ENCODE measurements around the gene MLYCD. TPM values are rescaled to one million over a fixed set of nuclear protein-coding genes. Genes with fewer than 3 reads are reported as not detected.

MLYCD gene
- total RNA-seq (2014; rRNA removed; shearing (Covaris generic); ENCODE audit: low replicate concordance): 1.0 and 1.3 TPM in 2 replicates

GRCh38 chr16:83898463-83899271, at the start of gene MLYCD:
Gene MLYCD (plus strand): TSS chr16:83899115. CDS start chr16:83899145, 30 bp downstream.
- no peaks in the 10 kb centered on the region for H3K9me3 ChIP-seq
- peak within 1 kb of the TSS; percentile 55 for H3K4me3 ChIP-seq
- DNase-seq: peak; percentile 69
- no peaks in the 10 kb centered on the region for H3K36me3 ChIP-seq
- H3K27me3 ChIP-seq: no peaks in the 10 kb centered on the region

- H3K4me3 ChIP-seq: no peak overlapping the region
- H3K36me3 ChIP-seq: no peaks in the 10 kb centered on the region
- DNase-seq: no peak
- H3K27me3 ChIP-seq: no peaks in the 10 kb centered on the region
- H3K9me3 ChIP-seq: no peaks in the 10 kb centered on the region
Observed at GRCh38 chr16:83849421-83849820, 49.5 kb upstream of the MLYCD start.

GRCh38 chr16:83850947-83851346, 48.0 kb upstream of the MLYCD start:
- no peak for DNase-seq
- Histone ChIP-seq H3K27me3 (no peaks in the 10 kb centered on the region), H3K4me3 (no peak overlapping the region), H3K36me3 (no peaks in the 10 kb centered on the region), H3K9me3 (no peaks in the 10 kb centered on the region)

DNA sequence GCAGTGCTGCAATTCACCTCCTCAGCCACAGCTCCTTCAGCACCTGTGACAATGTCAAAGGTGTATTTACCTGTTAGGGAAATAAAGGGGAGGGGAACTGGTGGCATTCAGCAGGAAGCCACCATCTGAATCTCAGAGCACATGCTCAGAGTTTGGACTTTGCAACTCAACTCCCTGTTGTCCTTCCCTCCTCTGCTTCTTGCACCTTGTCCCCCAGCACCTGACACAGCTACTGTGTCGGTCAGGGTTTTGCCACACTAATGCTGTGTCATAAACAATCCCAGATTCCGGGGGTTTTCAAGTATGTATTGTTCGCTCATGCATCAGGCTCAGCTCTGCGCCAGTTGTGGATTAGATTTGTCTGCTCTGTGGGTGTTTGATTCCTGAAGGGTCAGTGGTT, 47.4 kb upstream of the MLYCD start:
- Histone ChIP-seq H3K36me3 (no peaks in the 10 kb centered on the region), H3K4me3 (no peak overlapping the region), H3K9me3 (no peaks in the 10 kb centered on the region), H3K27me3 (no peaks in the 10 kb centered on the region)
- DNase-seq: no peak

- H3K9me3 ChIP-seq: no peaks in the 10 kb centered on the region
- H3K36me3 ChIP-seq: no peaks in the 10 kb centered on the region
- H3K4me3 ChIP-seq: no peak overlapping the region
- no peaks in the 10 kb centered on the region for H3K27me3 ChIP-seq
- DNase-seq: no peak
Observed at GRCh38 chr16:83852774-83853173, 46.1 kb upstream of the MLYCD start.

GRCh38 chr16:83853834-83854233, 45.1 kb upstream of the MLYCD start:
- H3K9me3 ChIP-seq: no peaks in the 10 kb centered on the region
- no peak overlapping the region for H3K4me3 ChIP-seq
- no peaks in the 10 kb centered on the region for H3K27me3 ChIP-seq
- DNase-seq: no peak
- H3K36me3 ChIP-seq: no peaks in the 10 kb centered on the region

DNA sequence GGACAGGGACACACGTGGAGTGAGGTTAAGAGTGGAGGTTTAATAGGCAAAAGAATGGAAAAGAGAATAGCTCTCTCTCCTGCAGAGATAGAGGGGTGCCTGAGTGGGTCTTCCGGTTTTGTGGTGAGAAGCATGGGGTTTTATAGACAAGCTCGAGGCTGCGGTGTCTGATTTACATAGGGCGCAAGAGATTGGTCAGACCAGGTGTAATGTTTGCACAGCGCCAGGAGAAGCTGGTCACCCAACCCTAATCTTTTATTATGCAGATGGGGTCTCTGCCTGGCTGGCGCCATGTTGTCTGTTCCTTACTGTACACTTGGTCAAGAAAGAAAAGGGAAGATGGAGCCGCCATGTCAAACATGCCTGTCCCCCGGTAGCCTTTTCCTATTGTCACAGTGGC, 44.5 kb upstream of the MLYCD start:
- no peaks in the 10 kb centered on the region for H3K36me3 ChIP-seq
- DNase-seq: no peak
- no peak overlapping the region for H3K4me3 ChIP-seq
- H3K27me3 ChIP-seq: no peaks in the 10 kb centered on the region
- H3K9me3 ChIP-seq: no peaks in the 10 kb centered on the region

GRCh38 chr16:83856792-83857191, 42.1 kb upstream of the MLYCD start:
- no peak for DNase-seq
- Histone ChIP-seq H3K4me3 (no peak overlapping the region), H3K36me3 (no peaks in the 10 kb centered on the region), H3K27me3 (no peaks in the 10 kb centered on the region), H3K9me3 (no peaks in the 10 kb centered on the region)

DNA sequence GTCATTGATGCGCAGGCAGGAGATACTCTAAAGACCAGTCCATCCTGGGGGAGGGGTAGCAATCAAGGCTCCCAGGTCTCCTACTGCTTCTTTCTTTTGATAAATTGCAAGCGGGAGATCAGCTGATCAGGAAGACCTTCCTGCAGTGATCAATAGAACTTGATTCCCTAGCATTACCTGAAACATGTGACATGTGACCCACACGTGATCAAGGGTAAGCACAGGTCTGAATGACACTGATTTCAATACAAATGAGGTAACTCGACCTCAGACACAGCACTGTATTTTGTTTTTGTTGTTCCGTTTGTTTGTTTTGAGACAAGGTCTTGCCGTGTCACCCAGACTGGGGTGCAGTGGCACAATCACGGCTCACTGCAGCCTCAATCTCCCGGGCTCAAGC, 39.6 kb upstream of the MLYCD start:
- no peak overlapping the region for H3K4me3 ChIP-seq
- no peaks in the 10 kb centered on the region for H3K27me3 ChIP-seq
- no peaks in the 10 kb centered on the region for H3K9me3 ChIP-seq
- DNase-seq: no peak
- H3K36me3 ChIP-seq: no peaks in the 10 kb centered on the region

GRCh38 chr16:83862661-83863060, 36.3 kb upstream of the MLYCD start:
- Histone ChIP-seq H3K9me3 (no peaks in the 10 kb centered on the region), H3K4me3 (no peak overlapping the region), H3K36me3 (no peaks in the 10 kb centered on the region), H3K27me3 (no peaks in the 10 kb centered on the region)
- DNase-seq: no peak

DNA sequence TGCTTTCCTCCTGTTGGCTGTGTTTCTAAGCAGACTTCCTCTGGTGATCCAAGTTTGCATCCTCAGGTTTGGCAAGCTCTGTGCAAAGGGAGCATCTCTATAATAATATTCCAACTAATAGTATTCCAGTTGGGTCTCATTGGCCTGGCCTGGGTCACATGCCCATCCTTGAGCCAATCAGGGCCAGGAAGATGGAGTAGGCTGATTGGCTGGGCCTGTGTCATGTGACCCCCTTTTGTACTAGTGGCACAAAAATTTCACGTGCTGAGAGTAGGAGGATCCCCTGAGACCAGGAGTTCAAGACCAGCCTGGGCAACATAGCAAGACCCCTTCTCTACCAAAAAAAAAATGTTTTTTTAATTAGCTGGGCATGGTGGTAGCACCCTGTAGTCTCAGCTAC, 35.2 kb upstream of the MLYCD start:
- Histone ChIP-seq H3K27me3 (no peaks in the 10 kb centered on the region), H3K36me3 (no peaks in the 10 kb centered on the region)

GRCh38 chr16:83870830-83871229, 28.1 kb upstream of the MLYCD start:
- DNase-seq: no peak
- Histone ChIP-seq H3K4me3 (no peak overlapping the region), H3K27me3 (no peaks in the 10 kb centered on the region; the same call in 1 of the 2 replicates), H3K9me3 (no peaks in the 10 kb centered on the region), H3K36me3 (no peaks in the 10 kb centered on the region)

More for the DNA sequence above, 35.2 kb upstream of the MLYCD start:
- H3K4me3 ChIP-seq: no peak overlapping the region
- DNase-seq: no peak
- H3K9me3 ChIP-seq: no peaks in the 10 kb centered on the region

GRCh38 chr16:83878838-83879237, 20.1 kb upstream of the MLYCD start:
- Histone ChIP-seq H3K4me3 (no peak overlapping the region), H3K27me3 (no peaks in the 10 kb centered on the region), H3K9me3 (no peaks in the 10 kb centered on the region), H3K36me3 (no peaks in the 10 kb centered on the region)
- no peak for DNase-seq

- H3K9me3 ChIP-seq: no peaks in the 10 kb centered on the region
- no peak overlapping the region for H3K4me3 ChIP-seq
- H3K36me3 ChIP-seq: no peaks in the 10 kb centered on the region
- DNase-seq: no peak
- H3K27me3 ChIP-seq: no peaks in the 10 kb centered on the region
Observed at GRCh38 chr16:83882163-83882885, 16.6 kb upstream of the MLYCD start.

GRCh38 chr16:83886199-83886971, 12.5 kb upstream of the MLYCD start:
- Histone ChIP-seq H3K36me3 (no peaks in the 10 kb centered on the region), H3K27me3 (no peaks in the 10 kb centered on the region), H3K9me3 (no peaks in the 10 kb centered on the region), H3K4me3 (no peak overlapping the region)
- DNase-seq: no peak

DNA sequence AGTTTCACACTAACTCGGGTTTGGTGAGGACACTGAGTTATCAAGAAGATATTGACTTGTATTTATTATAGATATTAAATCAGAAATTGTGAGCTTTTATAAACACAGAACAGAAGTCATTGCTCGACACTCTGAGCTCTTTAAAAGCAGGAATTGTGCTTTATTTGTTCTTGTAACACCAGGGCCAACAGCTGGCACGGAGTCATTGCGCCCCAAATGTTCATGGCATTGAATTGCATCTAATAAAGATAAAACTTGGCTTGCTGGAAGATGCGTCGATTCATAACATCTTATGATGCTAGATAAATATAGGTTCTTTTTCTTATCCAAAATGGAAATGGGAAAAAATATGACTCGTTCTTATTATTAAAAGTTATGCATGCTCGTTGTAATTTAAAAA, 11.8 kb upstream of the MLYCD start:
- Histone ChIP-seq H3K36me3 (no peaks in the 10 kb centered on the region), H3K4me3 (no peak overlapping the region), H3K9me3 (no peaks in the 10 kb centered on the region), H3K27me3 (no peaks in the 10 kb centered on the region)
- peak; percentile 4 for DNase-seq

- no peak overlapping the region for H3K4me3 ChIP-seq
- no peaks in the 10 kb centered on the region for H3K36me3 ChIP-seq
- DNase-seq: no peak
- H3K9me3 ChIP-seq: no peaks in the 10 kb centered on the region
- no peaks in the 10 kb centered on the region for H3K27me3 ChIP-seq
Observed at GRCh38 chr16:83887564-83887963, 11.4 kb upstream of the MLYCD start.
